ENCODE data around the gene TRAPPC2B.
A peak's percentile ranks its signal among the peaks of the same experiment; 100 is the strongest.

TRAPPC2B gene

GRCh38 chr19:57389194-57389729 lies 25.9 kb downstream of the TRAPPC2B start:
- FAIRE-seq, result no peak

GRCh38 chr19:57389730-57390598 lies 26.6 kb downstream of the TRAPPC2B start, which contains the start of gene ZNF548:
Gene ZNF548 (plus strand): TSS chr19:57389854. CDS start chr19:57390100, 246 bp downstream.
- peak; percentile 98 for FAIRE-seq
- TF ChIP-seq POLR2A (IDR thresholded peaks at IDR 0.05; ENCODE audit: low read depth, low read length), result peak; percentile 74
- peak; percentile 94 for DNase-seq (ENCODE audit: insufficient read length, low spot score)

More at GRCh38 chr19:57389194-57389729, 25.9 kb downstream of the TRAPPC2B start:
- TF ChIP-seq POLR2A (IDR thresholded peaks at IDR 0.05; ENCODE audit: low read depth, low read length), result no peak
- no peak for DNase-seq (ENCODE audit: insufficient read length, low spot score)

GRCh38 chr19:57395710-57396109 lies 32.4 kb downstream of the TRAPPC2B start:
- TF ChIP-seq POLR2A (IDR thresholded peaks at IDR 0.05; ENCODE audit: low read depth, low read length), result no peak
- DNase-seq (ENCODE audit: insufficient read length, low spot score), result no peak
- FAIRE-seq, result no peak

- no peak for TF ChIP-seq POLR2A (IDR thresholded peaks at IDR 0.05; ENCODE audit: low read depth, low read length)
- DNase-seq (ENCODE audit: insufficient read length, low spot score) (no peak), FAIRE-seq (no peak)
Measured at GRCh38 chr19:57398868-57399267, 35.5 kb downstream of the TRAPPC2B start.

- no peak for TF ChIP-seq POLR2A (IDR thresholded peaks at IDR 0.05; ENCODE audit: low read depth, low read length)
- DNase-seq (ENCODE audit: insufficient read length, low spot score) (no peak), FAIRE-seq (no peak)
Measured at GRCh38 chr19:57403737-57404563, 40.6 kb downstream of the TRAPPC2B start.

GRCh38 chr19:57406516-57407123 lies 43.3 kb downstream of the TRAPPC2B start:
- no peak for FAIRE-seq
- peak; percentile 76 for DNase-seq (ENCODE audit: insufficient read length, low spot score)
- TF ChIP-seq POLR2A (IDR thresholded peaks at IDR 0.05; ENCODE audit: low read depth, low read length), result no peak

GRCh38 chr19:57410877-57411671 lies 47.7 kb downstream of the TRAPPC2B start, which contains the start of gene ZNF17:
Gene ZNF17 (plus strand): TSS chr19:57411161. CDS start chr19:57413616, 2,455 bp downstream.
- DNase-seq (ENCODE audit: insufficient read length, low spot score) (peak; percentile 99), FAIRE-seq (peak; percentile 74)
- peak; percentile 62 for TF ChIP-seq POLR2A (IDR thresholded peaks at IDR 0.05; ENCODE audit: low read depth, low read length)

Data from H54 (cell line).